22Rv1 (cell line): ENCODE results near the gene TYW3.
A peak's percentile ranks its signal among the peaks of the same experiment; 100 is the strongest.
"Not testable (repeated sequence)": the region's sequence is repeated elsewhere in the genome, so short reads cannot be mapped to it uniquely, and the experiment has no call there.

ENCODE experiments used
- H3K27ac ChIP-seq: fragments of 450-650 bp; 2 replicates; pipeline ENCODE4 v1.5.1; 2017
- ZFX ChIP-seq: fragments of 450-650 bp; IDR thresholded peaks from 2 replicates; pipeline ENCODE4 v1.6.1; 2017; ENCODE audit warnings: antibody characterized with exemption, borderline replicate concordance
- TF ChIP-seq, protein P1 (sequence below): fragments of 450-650 bp; IDR thresholded peaks from 2 replicates; pipeline ENCODE4 v1.5.1; 2017; ENCODE audit warnings: mild to moderate bottlenecking

Gene TYW3

DNA sequence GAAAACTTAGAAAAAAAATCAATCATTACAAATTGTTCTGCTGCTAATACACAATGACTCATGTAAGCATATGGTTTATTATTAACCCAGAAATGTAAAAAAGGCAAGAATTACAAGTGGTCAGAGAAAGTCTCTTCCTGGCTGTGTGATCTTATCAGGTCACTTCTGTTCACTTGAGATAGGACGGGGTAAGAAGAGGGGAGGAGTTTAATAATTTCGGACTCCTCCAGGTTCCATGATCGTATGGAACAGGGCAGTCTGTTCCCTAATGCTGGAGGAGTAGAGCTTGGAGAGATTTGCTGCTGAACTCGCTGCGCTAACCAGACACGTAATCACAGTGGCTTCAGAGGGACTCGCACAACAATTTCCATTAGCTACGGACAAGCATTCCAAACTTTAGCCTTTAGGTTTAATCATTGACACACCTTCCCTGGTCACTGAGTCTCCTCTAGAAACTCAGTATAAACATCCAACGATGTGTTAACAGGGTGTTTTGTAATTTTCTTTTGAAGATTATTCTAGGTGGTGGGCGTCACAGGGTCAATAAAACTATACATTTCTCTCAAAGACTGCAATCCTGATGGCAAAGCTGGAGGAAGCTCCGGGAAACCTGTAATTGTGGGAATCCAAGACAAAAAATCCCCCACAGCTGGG, 1.4 kb upstream of the TYW3 start:
- TF ChIP-seq, protein P1, sequence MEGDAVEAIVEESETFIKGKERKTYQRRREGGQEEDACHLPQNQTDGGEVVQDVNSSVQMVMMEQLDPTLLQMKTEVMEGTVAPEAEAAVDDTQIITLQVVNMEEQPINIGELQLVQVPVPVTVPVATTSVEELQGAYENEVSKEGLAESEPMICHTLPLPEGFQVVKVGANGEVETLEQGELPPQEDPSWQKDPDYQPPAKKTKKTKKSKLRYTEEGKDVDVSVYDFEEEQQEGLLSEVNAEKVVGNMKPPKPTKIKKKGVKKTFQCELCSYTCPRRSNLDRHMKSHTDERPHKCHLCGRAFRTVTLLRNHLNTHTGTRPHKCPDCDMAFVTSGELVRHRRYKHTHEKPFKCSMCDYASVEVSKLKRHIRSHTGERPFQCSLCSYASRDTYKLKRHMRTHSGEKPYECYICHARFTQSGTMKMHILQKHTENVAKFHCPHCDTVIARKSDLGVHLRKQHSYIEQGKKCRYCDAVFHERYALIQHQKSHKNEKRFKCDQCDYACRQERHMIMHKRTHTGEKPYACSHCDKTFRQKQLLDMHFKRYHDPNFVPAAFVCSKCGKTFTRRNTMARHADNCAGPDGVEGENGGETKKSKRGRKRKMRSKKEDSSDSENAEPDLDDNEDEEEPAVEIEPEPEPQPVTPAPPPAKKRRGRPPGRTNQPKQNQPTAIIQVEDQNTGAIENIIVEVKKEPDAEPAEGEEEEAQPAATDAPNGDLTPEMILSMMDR: no peak
- no peak for TF ChIP-seq ZFX
- H3K27ac ChIP-seq: peak overlapping the region; percentile 75

DNA sequence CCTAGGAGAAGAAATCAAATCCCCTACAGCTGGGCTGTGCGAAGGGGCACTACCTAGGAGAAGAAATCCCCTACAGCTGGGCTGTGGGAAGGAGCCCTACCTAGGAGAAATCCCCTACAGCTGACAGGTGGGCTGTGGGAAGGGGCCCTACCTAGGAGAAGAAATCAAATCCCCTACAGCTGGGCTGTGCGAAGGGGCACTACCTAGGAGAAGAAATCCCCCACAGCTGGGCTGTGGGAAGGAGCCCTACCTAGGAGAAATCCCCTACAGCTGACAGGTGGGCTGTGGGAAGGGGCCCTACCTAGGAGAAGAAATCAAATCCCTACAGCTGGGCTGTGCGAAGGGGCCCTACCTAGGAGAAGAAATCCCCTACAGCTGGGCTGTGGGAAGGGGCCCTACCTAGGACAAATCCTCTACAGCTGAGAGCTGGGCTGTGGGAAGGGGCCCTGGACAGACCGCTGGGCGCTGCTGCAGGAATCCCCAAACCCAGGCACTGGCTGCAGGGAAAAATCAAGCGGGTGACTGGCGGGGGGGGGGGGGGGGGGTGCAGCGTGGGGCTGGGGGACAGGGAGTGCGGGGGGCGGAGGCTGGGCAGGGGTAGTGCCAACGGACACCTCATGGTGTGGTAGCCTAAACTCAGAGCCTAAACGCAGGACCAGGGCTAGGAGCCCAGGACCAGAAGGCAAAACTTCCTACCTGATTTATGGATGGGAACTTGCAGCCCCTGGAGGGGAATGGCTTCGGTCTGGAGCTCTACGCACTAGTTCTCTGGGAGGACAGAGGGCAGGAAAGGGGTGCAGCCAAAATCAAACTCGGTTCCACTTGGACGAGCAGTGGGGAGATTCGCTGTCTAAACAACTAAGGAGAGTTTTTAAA, 643 bp upstream of the TYW3 start:
- H3K27ac ChIP-seq: peak overlapping the region; percentile 93

DNA sequence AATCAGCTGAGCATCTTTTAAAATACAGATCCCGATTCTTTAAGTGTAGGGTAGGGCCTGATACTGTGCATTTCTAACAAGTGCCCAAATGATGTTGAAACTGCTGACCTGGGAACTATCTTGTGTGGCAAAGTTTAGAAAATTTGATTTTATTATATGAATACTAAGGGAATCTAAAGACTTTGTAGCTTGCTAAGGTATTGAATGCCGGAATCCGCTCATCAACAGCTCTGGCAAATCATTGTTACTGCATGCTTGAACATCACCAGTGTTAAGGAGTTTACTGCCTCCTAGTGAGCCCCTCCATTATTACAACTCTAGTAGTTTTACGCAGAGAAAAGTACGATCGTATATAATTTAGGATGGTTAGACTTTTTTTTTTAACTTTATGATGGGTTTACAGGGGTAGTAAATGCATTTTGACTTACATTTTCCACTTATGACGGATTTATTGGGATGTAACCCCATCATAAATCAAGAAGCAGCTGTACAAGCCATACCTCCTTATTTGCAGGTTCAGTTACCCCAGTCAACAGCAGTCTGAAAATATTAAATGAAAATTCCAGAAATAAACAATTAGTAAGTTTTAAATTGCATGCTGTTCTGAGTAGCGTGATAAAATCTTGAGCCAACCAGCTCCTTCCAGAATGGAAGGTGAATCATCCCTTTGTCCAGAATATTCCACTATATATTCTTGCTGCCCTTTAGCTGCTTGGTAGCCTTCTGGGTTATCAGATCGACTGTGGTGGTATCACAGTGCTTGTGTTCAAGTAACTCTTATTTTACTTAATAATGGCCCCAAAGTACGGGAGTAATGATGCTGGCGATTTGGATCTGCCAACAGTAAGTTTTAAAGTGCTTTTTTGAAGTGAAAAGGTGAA, 892 bp downstream of the TYW3 start:
- TF ChIP-seq ZFX: no peak
- TF ChIP-seq, protein P1: peak; percentile 86
- peak overlapping the region; percentile 93 for H3K27ac ChIP-seq

DNA sequence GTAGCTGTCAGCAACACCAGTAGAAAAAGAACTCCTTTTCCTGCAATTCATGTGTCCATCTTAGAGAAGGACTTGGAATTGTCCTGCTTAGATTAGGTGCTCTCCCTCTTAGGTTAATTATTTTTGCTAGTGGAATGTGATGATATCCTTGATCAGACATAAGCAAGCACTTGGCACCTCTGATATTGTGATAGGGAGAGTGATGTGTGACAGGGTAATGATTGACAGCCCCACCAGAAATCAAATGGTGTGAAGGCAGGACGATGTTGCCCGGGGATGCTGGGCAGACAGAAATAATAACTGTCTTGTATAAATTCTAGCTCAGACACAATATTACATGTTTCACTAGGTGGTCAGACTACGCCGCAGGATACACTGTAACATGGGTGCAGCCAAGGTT, 4.4 kb downstream of the TYW3 start:
- H3K27ac ChIP-seq: no peak overlapping the region
- TF ChIP-seq, protein P1: no peak
- no peak for TF ChIP-seq ZFX

DNA sequence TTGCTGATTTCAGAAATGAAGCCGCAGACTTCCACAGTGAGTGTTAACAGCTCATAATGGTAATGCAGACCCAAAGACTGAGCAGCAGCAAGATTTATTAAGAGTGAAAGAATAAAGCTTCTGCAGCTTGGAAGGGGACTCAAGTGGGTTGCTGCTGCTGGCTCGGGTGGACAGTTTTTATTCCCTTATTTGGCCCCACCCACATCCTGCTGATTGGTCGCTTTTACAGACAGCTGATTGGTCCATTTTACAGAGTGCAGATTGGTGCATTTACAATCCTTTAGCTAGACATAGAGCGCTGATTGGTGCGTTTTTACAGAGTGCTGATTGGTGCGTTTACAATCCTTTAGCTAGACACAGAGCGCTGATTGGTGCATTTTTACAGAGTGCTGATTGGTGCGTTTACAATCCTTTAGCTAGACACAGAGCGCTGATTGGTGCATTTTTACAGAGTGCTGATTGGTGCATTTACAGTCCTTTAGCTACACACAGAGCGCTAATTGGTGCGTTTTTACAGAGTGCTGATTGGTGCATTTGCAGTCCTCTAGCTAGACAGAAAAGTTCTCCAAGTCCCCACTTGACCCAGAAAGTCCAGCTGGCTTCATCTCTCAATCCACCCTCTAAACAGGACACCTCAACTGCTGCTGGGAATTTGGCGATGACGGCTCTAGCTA, 7.5 kb downstream of the TYW3 start:
- H3K27ac ChIP-seq: not testable (repeated sequence)

DNA sequence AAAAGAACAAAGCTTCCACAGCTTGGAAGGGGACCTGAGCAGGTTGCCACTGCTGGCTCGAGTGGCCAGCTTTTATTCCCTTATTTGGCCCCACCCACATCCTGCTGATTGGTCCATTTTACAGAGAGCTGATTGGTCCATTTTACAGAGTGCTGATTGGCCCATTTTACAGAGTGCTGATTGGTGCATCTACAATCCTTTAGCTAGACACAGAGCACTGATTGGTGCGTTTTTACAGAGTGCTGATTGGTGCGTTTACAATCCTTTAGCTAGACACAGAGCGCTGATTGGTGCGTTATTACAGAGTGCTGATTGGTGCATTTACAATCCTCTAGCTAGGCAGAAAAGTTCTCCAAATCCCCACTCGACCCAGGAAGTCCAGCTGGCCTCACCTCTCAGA, 12.3 kb downstream of the TYW3 start:
- H3K27ac ChIP-seq: not testable (repeated sequence)

DNA sequence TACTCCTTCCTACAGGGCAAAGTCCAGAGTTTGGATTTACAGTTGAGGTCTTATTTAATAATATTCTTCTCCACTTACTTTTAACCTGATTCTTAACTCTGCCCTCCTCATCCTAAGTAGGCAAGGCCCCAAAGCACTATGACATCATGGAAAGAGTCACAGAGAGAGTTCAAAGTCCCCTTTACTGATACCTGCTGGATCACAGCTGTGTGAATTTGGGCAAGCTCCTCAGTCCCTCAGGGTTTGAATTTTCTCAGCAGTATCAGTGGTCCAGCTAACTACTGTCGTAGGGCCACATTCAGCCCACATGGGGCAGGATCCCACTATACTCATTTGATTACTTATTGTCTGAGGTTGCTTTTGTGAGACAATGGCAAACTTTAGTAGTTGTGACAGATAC, 16.0 kb downstream of the TYW3 start:
- H3K27ac ChIP-seq: peak overlapping the region; percentile 39
- TF ChIP-seq, protein P1: no peak
- TF ChIP-seq ZFX: no peak

DNA sequence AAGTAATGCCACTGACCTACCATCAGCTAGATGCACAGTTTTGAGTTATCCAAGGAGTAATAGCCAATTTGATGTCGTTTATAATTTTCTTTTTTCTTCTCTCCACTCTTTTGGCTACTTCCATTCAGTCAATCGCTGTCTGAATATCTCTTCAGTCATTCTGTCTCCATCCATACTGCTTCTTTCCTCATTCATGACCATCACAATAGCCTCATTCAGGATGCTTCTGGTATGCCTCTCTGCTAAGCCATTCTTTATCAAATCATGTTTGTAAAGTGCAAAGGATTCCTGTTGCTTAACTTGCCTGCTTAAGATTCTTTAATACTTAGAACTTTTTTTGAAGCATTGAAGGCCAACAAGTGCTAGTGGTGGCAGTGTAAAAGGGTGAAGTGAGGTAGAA, 20.2 kb downstream of the TYW3 start:
- no peak overlapping the region for H3K27ac ChIP-seq
- TF ChIP-seq, protein P1: no peak
- TF ChIP-seq ZFX: no peak
